SK-N-MC (cell line): ENCODE data around the gene MAST2.
"Not testable (repeated sequence)": the region's sequence is repeated elsewhere in the genome, so short reads cannot be mapped to it uniquely, and the experiment has no call there.

Experiments used
- EZH2 ChIP-seq: fragments of 200-600 bp; sonication (generic); IDR thresholded peaks from one replicate; pipeline ENCODE4 v1.6.1; 2017; ENCODE audit warnings: antibody characterized with exemption
- FOXP2 ChIP-seq: optimal IDR thresholded peaks from 2 replicates; pipeline ENCODE3; 2011; ENCODE audit warnings: mild to moderate bottlenecking, moderate library complexity; ENCODE audit not compliant: insufficient read depth; ENCODE audit errors: extremely low read length, control extremely low read depth
- POLR2AphosphoS5 ChIP-seq: IDR thresholded peaks from 2 replicates; pipeline ENCODE4 v1.6.1; 2012; ENCODE audit warnings: mild to moderate bottlenecking, low read depth, low read length, borderline replicate concordance

DNA sequence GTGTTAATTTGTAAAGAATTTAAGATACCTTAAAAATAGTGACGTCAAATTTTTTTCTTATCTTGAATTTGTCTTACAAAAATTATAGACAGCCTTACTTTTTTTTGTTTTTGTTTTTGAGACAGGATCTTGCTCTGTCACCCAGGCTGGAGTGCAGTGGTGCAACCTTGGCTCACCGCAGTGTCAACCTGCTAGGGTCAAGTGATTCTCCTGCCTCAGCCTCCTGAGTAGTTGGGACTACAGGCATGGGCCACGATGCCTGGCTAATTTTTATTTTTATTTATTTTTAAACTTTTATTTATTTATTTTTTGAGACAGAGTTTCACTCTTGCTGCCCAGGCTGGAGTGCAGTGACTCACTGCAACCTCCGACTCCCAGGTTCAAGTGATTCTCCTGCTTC, 40.6 kb downstream of the MAST2 start:
- TF ChIP-seq POLR2AphosphoS5, EZH2, FOXP2: not testable (repeated sequence)
